Measurements from ENCODE around the gene FABP2.
"Not testable (repeated sequence)": the region's sequence is repeated elsewhere in the genome, so short reads cannot be mapped to it uniquely, and the experiment has no call there.

Gene FABP2

DNA sequence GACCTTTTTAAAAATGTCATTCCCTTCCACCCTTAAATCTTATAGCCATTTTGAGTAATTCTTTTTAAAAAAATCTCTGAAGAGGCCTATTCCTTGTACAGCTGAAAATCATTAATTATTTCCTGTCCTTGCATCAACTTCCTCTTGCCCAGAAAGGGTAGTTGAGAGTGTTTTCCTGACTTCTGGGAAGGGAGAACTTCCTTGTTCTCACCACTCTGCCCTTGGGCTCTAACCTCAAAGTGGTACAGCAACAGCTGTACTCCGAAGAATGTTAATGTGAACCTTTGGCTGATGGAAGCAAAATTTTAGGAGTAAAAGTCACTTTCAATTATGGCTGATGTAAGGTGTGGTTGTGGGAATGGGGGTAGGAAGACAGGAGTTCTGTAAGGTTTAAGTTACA lies 15.1 kb upstream of the FABP2 start:
- DNase-seq (ENCODE audit: low spot score) = no peak
- CTCF ChIA-PET = interaction anchor here (0.6 kb wide), 1 partner anchor 1897 kb away, joined by 4 read pairs; no protein-coding TSS in a partner anchor
- H3K27ac ChIP-seq = no peak overlapping the region
- TF ChIP-seq, protein P1, sequence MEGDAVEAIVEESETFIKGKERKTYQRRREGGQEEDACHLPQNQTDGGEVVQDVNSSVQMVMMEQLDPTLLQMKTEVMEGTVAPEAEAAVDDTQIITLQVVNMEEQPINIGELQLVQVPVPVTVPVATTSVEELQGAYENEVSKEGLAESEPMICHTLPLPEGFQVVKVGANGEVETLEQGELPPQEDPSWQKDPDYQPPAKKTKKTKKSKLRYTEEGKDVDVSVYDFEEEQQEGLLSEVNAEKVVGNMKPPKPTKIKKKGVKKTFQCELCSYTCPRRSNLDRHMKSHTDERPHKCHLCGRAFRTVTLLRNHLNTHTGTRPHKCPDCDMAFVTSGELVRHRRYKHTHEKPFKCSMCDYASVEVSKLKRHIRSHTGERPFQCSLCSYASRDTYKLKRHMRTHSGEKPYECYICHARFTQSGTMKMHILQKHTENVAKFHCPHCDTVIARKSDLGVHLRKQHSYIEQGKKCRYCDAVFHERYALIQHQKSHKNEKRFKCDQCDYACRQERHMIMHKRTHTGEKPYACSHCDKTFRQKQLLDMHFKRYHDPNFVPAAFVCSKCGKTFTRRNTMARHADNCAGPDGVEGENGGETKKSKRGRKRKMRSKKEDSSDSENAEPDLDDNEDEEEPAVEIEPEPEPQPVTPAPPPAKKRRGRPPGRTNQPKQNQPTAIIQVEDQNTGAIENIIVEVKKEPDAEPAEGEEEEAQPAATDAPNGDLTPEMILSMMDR (conservative IDR thresholded peaks at IDR 0.05; ENCODE audit: low read depth) = no peak
- POLR2A ChIA-PET (ENCODE audit: low non-redundant PET) = no interaction called here

- H3K27ac ChIP-seq; POLR2A ChIA-PET (ENCODE audit: low non-redundant PET); DNase-seq (ENCODE audit: low spot score): not testable (repeated sequence)
- CTCF ChIA-PET = interaction anchor here (0.6 kb wide), 1 partner anchor 1896 kb away, joined by 4 read pairs; no protein-coding TSS in a partner anchor
These were observed 14.5 kb upstream of the FABP2 start for GRCh38 chr4:119336332-119336979.

DNA sequence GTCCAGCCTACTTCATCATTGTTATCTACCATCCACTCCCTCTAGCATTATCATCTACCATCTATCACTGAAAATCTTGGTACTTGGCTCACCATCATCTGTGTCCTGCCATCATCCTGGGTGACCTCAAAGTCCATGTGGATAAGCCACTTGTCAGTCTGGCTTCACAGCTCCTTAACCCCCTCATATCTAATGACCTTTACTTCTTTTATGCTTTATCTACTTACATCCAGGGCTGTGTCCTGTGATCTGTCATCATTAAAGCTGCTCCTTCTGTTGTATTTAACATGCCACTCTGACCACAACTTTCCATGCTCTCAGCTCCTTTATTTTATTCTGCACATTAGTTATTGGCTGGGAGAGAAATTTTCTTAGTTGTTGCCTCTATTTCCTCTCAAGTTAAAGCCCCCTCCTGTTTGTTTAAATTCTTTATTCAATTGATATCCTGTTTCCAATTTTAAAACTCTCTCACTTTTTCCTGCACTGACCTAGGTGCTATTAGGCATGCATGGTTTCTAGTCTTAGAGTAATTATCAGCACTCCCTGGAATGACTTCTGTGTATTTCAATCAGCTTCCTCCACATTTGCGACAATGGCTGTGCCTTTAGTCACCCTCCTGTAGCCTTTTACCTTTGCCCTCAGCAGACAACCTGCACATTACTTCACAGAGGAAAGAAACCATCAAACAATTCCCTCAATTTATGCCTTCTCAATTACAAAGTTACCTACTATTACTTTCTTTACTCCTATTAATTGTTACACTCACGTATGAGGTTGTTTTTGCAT lies 8.1 kb upstream of the FABP2 start:
- no peak for DNase-seq (ENCODE audit: low spot score)
- H3K27ac ChIP-seq = no peak overlapping the region
- TF ChIP-seq, protein P1 (conservative IDR thresholded peaks at IDR 0.05; ENCODE audit: low read depth) = no peak
- ChIA-PET CTCF (no interaction called here), POLR2A (ENCODE audit: low non-redundant PET) (no interaction called here)

DNA sequence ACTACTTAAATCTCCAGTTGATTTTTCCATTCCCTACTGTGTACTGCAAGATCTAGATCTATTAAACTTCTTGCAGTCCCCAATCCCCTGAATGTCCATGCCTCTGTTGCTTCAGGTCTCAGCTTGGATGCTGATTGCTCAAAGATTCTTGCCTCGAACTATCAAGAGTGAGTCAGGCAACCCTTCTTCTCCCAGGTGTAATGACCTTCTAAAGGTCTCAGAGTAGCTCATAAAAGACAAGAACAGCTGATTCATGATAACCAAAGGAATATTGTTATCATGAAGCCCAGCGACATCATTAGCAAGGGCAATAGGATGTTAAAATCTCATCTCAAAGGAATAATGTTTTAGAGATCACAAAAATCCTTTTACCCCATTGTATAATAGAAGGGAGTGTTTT lies 6.8 kb upstream of the FABP2 start:
- POLR2A ChIA-PET (ENCODE audit: low non-redundant PET) = no interaction called here
- no peak overlapping the region for H3K27ac ChIP-seq
- DNase-seq (ENCODE audit: low spot score) = no peak
- CTCF ChIA-PET = no interaction called here
- TF ChIP-seq, protein P1 (conservative IDR thresholded peaks at IDR 0.05; ENCODE audit: low read depth) = no peak

GRCh38 chr4:119317990-119318389 lies 3.9 kb downstream of the FABP2 start:
- ChIA-PET POLR2A (ENCODE audit: low non-redundant PET) (no interaction called here), CTCF (interaction anchor here (0.6 kb wide), 1 partner anchor 60 kb away, joined by 3 read pairs; no protein-coding TSS in a partner anchor)
- no peak for DNase-seq (ENCODE audit: low spot score)
- TF ChIP-seq, protein P1 (conservative IDR thresholded peaks at IDR 0.05; ENCODE audit: low read depth) = no peak
- no peak overlapping the region for H3K27ac ChIP-seq

DNA sequence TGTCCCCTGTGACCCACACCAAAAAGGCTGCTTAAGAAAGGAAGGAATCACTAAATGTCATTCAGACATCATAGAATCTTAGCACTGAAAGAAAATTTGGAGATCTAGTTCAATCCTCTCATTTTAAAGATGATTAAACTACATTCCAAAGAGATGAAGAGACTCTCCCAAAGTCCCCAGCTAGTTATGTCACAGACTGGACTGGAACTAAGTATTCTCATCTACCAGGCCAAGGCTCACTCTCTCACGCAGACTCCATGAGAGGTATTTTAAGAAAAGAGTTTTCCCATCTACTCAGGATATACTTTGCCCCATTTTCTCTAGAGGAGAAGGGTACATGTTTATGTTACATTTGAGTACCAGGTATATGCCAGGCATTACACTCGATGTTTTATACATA lies 6.9 kb downstream of the FABP2 start:
- POLR2A ChIA-PET (ENCODE audit: low non-redundant PET) = no interaction called here
- DNase-seq (ENCODE audit: low spot score) = no peak

More for the DNA sequence above, 6.9 kb downstream of the FABP2 start:
- TF ChIP-seq, protein P1 (conservative IDR thresholded peaks at IDR 0.05; ENCODE audit: low read depth) = no peak
- CTCF ChIA-PET = no interaction called here
- no peak overlapping the region for H3K27ac ChIP-seq

All from RWPE1 (cell line).